ENCODE data around the gene PACRG. TPM values are rescaled to one million over a fixed set of nuclear protein-coding genes. Genes with fewer than 3 reads are reported as not detected.

Gene PACRG
- total RNA-seq, 1 donor, result 1.4 TPM

- peaks cover 8% of the 10 kb centered on the region for H3K4me1 ChIP-seq (ENCODE audit: insufficient read depth, low read length)
- H3K9me3 ChIP-seq (ENCODE audit: low read depth, low read length), result no peaks in the 10 kb centered on the region
- H3K36me3 ChIP-seq (ENCODE audit: insufficient read depth, low read length), result no peaks in the 10 kb centered on the region
- no peak overlapping the region for H3K4me3 ChIP-seq (ENCODE audit: insufficient read depth, low read length)
- DNase-seq (ENCODE audit: insufficient read length, low spot score, missing footprints), result no peak
- H2AFZ ChIP-seq (ENCODE audit: low read length), result no peak overlapping the region
- H3K27me3 ChIP-seq (ENCODE audit: insufficient read depth, low read length), result no peaks in the 10 kb centered on the region
- H4K20me1 ChIP-seq (ENCODE audit: insufficient read depth, low read length), result no peaks in the 10 kb centered on the region
- no peaks in the 10 kb centered on the region for H3K79me2 ChIP-seq (ENCODE audit: insufficient read depth, low read length)
- TF ChIP-seq CTCF (IDR thresholded peaks at IDR 0.05; ENCODE audit: extremely low read depth, low read depth, low read length), result no peak
- no peak overlapping the region for H3K27ac ChIP-seq (ENCODE audit: low read depth, low read length)
- no peak overlapping the region for H3K4me2 ChIP-seq (ENCODE audit: insufficient read depth, low read length)
These were observed 2.7 kb downstream of the PACRG start for GRCh38 chr6:162730502-162730901.

- Histone ChIP-seq H2AFZ (ENCODE audit: low read length) (no peak overlapping the region), H3K27me3 (ENCODE audit: insufficient read depth, low read length) (no peaks in the 10 kb centered on the region), H4K20me1 (ENCODE audit: insufficient read depth, low read length) (no peaks in the 10 kb centered on the region), H3K4me1 (ENCODE audit: insufficient read depth, low read length) (no peaks in the 10 kb centered on the region), H3K4me2 (ENCODE audit: insufficient read depth, low read length) (no peak overlapping the region), H3K4me3 (ENCODE audit: insufficient read depth, low read length) (no peak overlapping the region), H3K79me2 (ENCODE audit: insufficient read depth, low read length) (no peaks in the 10 kb centered on the region), H3K27ac (ENCODE audit: low read depth, low read length) (no peak overlapping the region), H3K9me3 (ENCODE audit: low read depth, low read length) (no peaks in the 10 kb centered on the region), H3K36me3 (ENCODE audit: insufficient read depth, low read length) (no peaks in the 10 kb centered on the region)
- DNase-seq (ENCODE audit: insufficient read length, low spot score, missing footprints), result no peak
- TF ChIP-seq CTCF (IDR thresholded peaks at IDR 0.05; ENCODE audit: extremely low read depth, low read depth, low read length), result no peak
These were observed 5.7 kb downstream of the PACRG start for GRCh38 chr6:162733489-162733888.

- TF ChIP-seq CTCF (IDR thresholded peaks at IDR 0.05; ENCODE audit: extremely low read depth, low read depth, low read length), result no peak
- DNase-seq (ENCODE audit: insufficient read length, low spot score, missing footprints), result no peak
- H3K27me3 ChIP-seq (ENCODE audit: insufficient read depth, low read length), result no peaks in the 10 kb centered on the region
- H2AFZ ChIP-seq (ENCODE audit: low read length), result no peak overlapping the region
- H3K27ac ChIP-seq (ENCODE audit: low read depth, low read length), result no peak overlapping the region
- no peaks in the 10 kb centered on the region for H3K4me1 ChIP-seq (ENCODE audit: insufficient read depth, low read length)
- no peaks in the 10 kb centered on the region for H4K20me1 ChIP-seq (ENCODE audit: insufficient read depth, low read length)
- H3K4me2 ChIP-seq (ENCODE audit: insufficient read depth, low read length), result no peak overlapping the region
- H3K9me3 ChIP-seq (ENCODE audit: low read depth, low read length), result no peaks in the 10 kb centered on the region
- no peaks in the 10 kb centered on the region for H3K79me2 ChIP-seq (ENCODE audit: insufficient read depth, low read length)
- H3K4me3 ChIP-seq (ENCODE audit: insufficient read depth, low read length), result no peak overlapping the region
- H3K36me3 ChIP-seq (ENCODE audit: insufficient read depth, low read length), result no peaks in the 10 kb centered on the region
These were observed 9.2 kb downstream of the PACRG start for GRCh38 chr6:162736961-162737360.

- Histone ChIP-seq H3K4me3 (ENCODE audit: insufficient read depth, low read length) (no peak overlapping the region), H3K27me3 (ENCODE audit: insufficient read depth, low read length) (no peaks in the 10 kb centered on the region), H3K27ac (ENCODE audit: low read depth, low read length) (no peak overlapping the region), H2AFZ (ENCODE audit: low read length) (no peak overlapping the region), H4K20me1 (ENCODE audit: insufficient read depth, low read length) (no peaks in the 10 kb centered on the region), H3K4me2 (ENCODE audit: insufficient read depth, low read length) (no peak overlapping the region), H3K36me3 (ENCODE audit: insufficient read depth, low read length) (no peaks in the 10 kb centered on the region), H3K9me3 (ENCODE audit: low read depth, low read length) (no peaks in the 10 kb centered on the region), H3K79me2 (ENCODE audit: insufficient read depth, low read length) (no peaks in the 10 kb centered on the region), H3K4me1 (ENCODE audit: insufficient read depth, low read length) (no peaks in the 10 kb centered on the region)
- DNase-seq (ENCODE audit: insufficient read length, low spot score, missing footprints), result no peak
- no peak for TF ChIP-seq CTCF (IDR thresholded peaks at IDR 0.05; ENCODE audit: extremely low read depth, low read depth, low read length)
These were observed 23.0 kb downstream of the PACRG start for GRCh38 chr6:162750776-162751175.
